Measurements from ENCODE around the gene HOXA2.

HOXA2 gene

DNA sequence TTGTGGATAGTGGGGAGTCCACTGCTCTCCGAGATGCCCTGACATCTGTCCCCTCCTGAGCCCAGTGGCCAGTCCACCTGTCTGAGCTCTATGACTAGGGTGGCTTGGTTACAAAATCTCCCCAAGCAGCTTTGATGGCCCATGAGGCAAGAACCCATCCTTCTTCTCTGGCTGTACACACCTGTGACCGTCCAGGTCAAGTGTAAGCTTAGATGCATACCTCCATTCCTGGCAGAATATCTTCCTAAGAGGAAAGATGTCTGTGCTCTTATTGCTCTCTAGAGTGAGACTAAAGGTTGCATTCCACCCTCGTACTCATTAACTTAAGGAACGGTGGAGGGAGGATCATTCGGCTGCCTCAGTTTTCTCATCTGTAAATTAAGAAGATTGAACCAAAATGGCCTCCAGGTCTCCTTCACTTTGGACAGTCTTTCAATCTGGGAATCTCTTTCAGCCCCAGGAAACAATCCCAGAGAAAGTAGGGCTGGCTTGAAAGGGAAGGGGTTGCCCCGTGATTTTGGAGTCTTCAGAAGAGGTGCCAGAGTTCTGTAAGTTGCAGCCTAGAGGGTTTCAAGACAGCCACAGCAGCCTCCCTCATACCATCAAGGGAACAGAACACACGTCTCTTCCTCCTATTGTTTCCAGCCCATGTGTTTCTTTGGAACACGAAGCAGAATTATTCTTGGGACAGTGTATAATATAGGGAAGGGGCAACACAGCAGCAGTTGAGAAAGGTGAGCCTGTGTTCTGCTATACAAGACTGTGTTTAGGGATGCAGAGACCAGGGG is 22.6 kb upstream of the HOXA2 start:
- no peak for TF ChIP-seq BHLHE40 (IDR thresholded peaks at IDR 0.05; ENCODE audit: borderline replicate concordance)
- TF ChIP-seq FOXK2 (IDR thresholded peaks at IDR 0.05): no peak
- no peak for TF ChIP-seq NFRKB (IDR thresholded peaks at IDR 0.05)
- TF ChIP-seq, protein P1, sequence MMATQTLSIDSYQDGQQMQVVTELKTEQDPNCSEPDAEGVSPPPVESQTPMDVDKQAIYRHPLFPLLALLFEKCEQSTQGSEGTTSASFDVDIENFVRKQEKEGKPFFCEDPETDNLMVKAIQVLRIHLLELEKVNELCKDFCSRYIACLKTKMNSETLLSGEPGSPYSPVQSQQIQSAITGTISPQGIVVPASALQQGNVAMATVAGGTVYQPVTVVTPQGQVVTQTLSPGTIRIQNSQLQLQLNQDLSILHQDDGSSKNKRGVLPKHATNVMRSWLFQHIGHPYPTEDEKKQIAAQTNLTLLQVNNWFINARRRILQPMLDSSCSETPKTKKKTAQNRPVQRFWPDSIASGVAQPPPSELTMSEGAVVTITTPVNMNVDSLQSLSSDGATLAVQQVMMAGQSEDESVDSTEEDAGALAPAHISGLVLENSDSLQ (IDR thresholded peaks at IDR 0.05): no peak
- no peak for TF ChIP-seq HDGF (IDR thresholded peaks at IDR 0.05; ENCODE audit: borderline replicate concordance)
- no peak for TF ChIP-seq FOXM1 (IDR thresholded peaks at IDR 0.05; ENCODE audit: borderline replicate concordance)
- no peak for TF ChIP-seq TARDBP (IDR thresholded peaks at IDR 0.05)
- TF ChIP-seq SUZ12 (IDR thresholded peaks at IDR 0.05): no peak
- no peak for TF ChIP-seq ZNF384 (IDR thresholded peaks at IDR 0.05)
- TF ChIP-seq FOXA1 (IDR thresholded peaks at IDR 0.05): no peak
- TF ChIP-seq L3MBTL2 (conservative IDR thresholded peaks at IDR 0.05): no peak
- no peak for TF ChIP-seq LEF1 (IDR thresholded peaks at IDR 0.05; ENCODE audit: borderline replicate concordance)
- no peak for TF ChIP-seq CTBP1 (IDR thresholded peaks at IDR 0.05; ENCODE audit: borderline replicate concordance)
- no peak for TF ChIP-seq ARNT (IDR thresholded peaks at IDR 0.05)
- TF ChIP-seq ELF4 (IDR thresholded peaks at IDR 0.05): no peak
- no peak for TF ChIP-seq SP1 (IDR thresholded peaks at IDR 0.05)
- CTCF ChIA-PET: no interaction called here
- no peak for DNase-seq (ENCODE audit: extremely low spot score)
- POLR2A ChIA-PET: interaction anchor here (1.1 kb wide), 1 partner anchor 10 kb away, joined by 3 read pairs; no protein-coding TSS in a partner anchor

DNA sequence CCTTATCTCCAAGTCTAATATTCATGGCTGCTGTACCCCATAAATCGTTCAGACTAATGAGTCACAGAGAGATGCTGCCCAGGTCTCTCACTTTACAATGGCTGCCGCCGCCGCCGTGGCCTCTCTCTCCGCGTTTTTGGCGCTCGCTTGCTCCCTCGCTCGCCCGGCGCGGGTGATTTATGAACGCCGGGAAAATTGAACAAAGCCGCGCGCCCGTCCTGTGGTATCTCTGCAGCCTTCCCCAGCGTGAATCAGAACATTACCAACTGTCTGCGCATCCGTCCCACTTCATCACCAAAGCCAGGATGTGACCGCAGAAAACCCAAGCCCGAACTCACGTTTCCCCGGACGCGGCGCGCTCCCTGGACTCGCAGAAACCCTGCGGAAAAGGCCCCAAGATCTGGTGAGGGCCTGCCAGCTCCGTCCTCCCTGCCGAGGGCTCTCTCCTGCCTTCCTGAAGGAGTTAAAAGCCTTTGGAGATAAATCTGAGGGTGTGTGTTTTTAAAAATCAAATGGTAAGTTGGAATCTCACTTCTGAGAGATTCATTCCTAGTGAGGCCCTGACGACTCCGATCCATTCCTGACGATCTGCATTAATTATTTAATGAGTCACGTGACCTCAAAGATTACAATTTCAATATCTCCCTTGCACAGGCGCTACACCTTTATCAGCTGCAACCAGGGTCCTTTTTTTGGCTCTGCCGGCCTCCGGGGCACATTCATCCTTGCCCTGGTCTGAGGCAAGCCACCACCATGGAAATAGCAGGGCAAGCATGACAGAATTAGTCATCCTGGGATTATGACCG is 21.8 kb upstream of the HOXA2 start:
- CTCF ChIA-PET: no interaction called here
- DNase-seq (ENCODE audit: extremely low spot score): no peak
- TF ChIP-seq FOXM1 (IDR thresholded peaks at IDR 0.05; ENCODE audit: borderline replicate concordance): no peak
- TF ChIP-seq FOXK2 (IDR thresholded peaks at IDR 0.05): no peak
- TF ChIP-seq BHLHE40 (IDR thresholded peaks at IDR 0.05; ENCODE audit: borderline replicate concordance): no peak
- TF ChIP-seq ZNF384 (IDR thresholded peaks at IDR 0.05): no peak
- TF ChIP-seq ELF4 (IDR thresholded peaks at IDR 0.05): no peak
- no peak for TF ChIP-seq SP1 (IDR thresholded peaks at IDR 0.05)
- no peak for TF ChIP-seq HDGF (IDR thresholded peaks at IDR 0.05; ENCODE audit: borderline replicate concordance)
- no peak for TF ChIP-seq TARDBP (IDR thresholded peaks at IDR 0.05)
- no peak for TF ChIP-seq CTBP1 (IDR thresholded peaks at IDR 0.05; ENCODE audit: borderline replicate concordance)
- no peak for TF ChIP-seq LEF1 (IDR thresholded peaks at IDR 0.05; ENCODE audit: borderline replicate concordance)
- TF ChIP-seq L3MBTL2 (conservative IDR thresholded peaks at IDR 0.05): no peak
- POLR2A ChIA-PET: interaction anchor here (1.1 kb wide), 1 partner anchor 9 kb away, joined by 3 read pairs; no protein-coding TSS in a partner anchor

DNA sequence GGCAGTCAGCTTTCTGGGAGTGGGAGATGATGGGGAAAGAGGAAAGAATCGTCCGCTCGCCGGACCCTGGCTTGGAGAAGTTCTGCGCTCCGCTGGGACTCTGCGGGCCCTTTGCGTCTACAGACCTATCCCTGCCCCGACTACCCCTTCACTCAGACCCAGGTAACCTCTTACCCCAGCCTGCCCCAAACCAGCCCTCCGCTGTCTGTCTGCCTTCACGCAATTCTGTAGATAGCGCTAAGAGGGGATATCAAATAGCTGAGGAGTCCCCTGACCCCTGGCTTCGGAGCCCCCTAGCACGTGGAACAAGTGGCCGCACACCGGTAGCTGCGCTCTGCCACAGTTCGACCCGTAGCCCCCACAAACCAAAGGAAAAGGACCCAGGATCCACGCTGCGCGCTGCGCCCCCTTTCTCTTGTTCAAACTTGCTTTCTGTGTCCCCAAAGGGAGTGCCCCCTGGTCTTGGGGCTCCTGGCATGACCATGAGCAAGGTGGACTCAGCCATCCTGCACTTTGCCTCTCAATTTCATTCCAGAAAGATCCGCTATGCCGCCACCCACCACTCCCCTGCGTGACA is 21.1 kb upstream of the HOXA2 start:
- TF ChIP-seq FOXK2 (IDR thresholded peaks at IDR 0.05) (no peak), LEF1 (IDR thresholded peaks at IDR 0.05; ENCODE audit: borderline replicate concordance) (no peak), ZNF384 (IDR thresholded peaks at IDR 0.05) (no peak), SUZ12 (IDR thresholded peaks at IDR 0.05) (no peak), ELF4 (IDR thresholded peaks at IDR 0.05) (no peak), FOXA1 (IDR thresholded peaks at IDR 0.05) (no peak), HDGF (IDR thresholded peaks at IDR 0.05; ENCODE audit: borderline replicate concordance) (no peak), FOXM1 (IDR thresholded peaks at IDR 0.05; ENCODE audit: borderline replicate concordance) (no peak), CTBP1 (IDR thresholded peaks at IDR 0.05; ENCODE audit: borderline replicate concordance) (no peak), NFRKB (IDR thresholded peaks at IDR 0.05) (no peak)
- ChIA-PET CTCF (no interaction called here), POLR2A (no interaction called here)
- DNase-seq (ENCODE audit: extremely low spot score): no peak

DNA sequence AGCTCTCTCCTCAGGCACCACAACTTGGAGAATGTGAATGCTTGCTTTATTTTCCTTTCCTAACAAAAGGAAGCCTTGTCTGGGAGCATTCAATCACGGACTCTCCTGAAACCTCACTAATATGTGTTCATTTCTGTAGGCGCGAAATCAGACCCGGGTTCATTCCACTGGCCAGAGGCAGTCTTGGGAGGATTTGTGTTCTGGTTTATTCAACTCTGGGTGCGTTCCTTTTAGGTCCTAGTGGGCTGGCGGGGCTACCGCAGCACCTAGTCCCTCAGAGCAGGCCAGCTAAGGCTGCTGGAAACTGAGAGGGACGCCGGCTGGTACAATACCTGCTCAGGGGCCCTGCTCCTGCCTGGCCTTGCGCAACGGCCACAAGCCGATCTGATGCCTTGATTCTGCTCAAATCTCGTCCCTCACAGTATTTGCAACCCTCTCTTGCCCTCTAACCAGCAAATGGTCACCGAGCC is 20.6 kb upstream of the HOXA2 start:
- ChIA-PET POLR2A (no interaction called here), CTCF (no interaction called here)
- TF ChIP-seq SP1 (IDR thresholded peaks at IDR 0.05): no peak
- TF ChIP-seq TARDBP (IDR thresholded peaks at IDR 0.05): no peak
- no peak for TF ChIP-seq L3MBTL2 (conservative IDR thresholded peaks at IDR 0.05)
- TF ChIP-seq FOXM1 (IDR thresholded peaks at IDR 0.05; ENCODE audit: borderline replicate concordance): no peak
- TF ChIP-seq, protein P1 (IDR thresholded peaks at IDR 0.05): 0 out of 2 replicates have a peak, but pooled peaks have one; percentile 4
- TF ChIP-seq HDGF (IDR thresholded peaks at IDR 0.05; ENCODE audit: borderline replicate concordance): no peak
- no peak for DNase-seq (ENCODE audit: extremely low spot score)

DNA sequence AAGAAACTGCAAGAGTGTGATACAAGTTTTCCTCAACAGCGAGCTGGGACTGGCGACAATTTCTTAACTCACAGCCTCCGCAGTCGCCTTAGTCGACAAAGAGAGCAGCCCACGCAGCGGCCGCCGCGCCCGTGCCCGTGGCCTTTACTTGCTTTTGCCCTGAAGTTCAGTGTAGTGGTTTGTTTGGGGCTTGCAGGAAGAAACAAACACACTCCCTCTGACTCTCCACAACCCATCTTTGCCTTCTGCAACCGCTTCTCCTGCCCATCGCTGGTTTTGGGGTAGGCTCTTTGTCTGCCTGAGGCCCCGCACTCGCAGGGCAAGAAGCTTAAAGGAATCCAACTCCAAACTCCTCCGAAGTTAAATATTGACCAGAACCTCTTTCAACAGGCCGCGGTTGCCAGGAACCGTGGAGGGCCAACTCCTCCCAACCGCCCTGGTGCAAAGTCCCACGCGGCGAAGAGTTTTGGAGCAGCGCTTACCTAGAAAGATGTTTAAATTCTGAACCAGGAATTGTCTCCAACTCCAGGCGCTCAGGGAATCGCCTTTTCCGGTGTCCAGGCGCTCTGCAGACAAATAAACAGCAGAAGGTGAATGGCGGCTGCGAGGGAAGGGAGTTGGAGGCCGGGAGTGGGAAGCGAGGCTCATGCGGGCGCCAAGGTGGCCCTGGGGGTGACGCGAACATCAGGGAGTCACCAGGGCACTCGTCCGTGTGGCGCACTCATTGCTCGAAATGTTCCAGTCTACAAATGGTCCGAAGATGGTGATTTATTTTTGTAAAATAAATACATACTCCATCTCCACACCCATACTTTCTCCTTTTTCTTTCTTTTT is 19.8 kb upstream of the HOXA2 start:
- no peak for DNase-seq (ENCODE audit: extremely low spot score)
- POLR2A ChIA-PET: interaction anchor here (1.6 kb wide), 1 partner anchor 11 kb away, joined by 3 read pairs; no protein-coding TSS in a partner anchor
- TF ChIP-seq FOXK2 (IDR thresholded peaks at IDR 0.05) (no peak), ARNT (IDR thresholded peaks at IDR 0.05) (no peak), BHLHE40 (IDR thresholded peaks at IDR 0.05; ENCODE audit: borderline replicate concordance) (no peak), ZNF384 (IDR thresholded peaks at IDR 0.05) (no peak), FOXA1 (IDR thresholded peaks at IDR 0.05) (no peak), CTBP1 (IDR thresholded peaks at IDR 0.05; ENCODE audit: borderline replicate concordance) (no peak), SP1 (IDR thresholded peaks at IDR 0.05) (no peak)
- CTCF ChIA-PET: interaction anchor here (0.6 kb wide), 1 partner anchor 276 kb away, joined by 3 read pairs; no protein-coding TSS in a partner anchor
